Small intestine (tissue), 7 donors: Measurements from ENCODE around the gene NLRP12. TPM values are rescaled to one million over a fixed set of nuclear protein-coding genes. Genes with fewer than 3 reads are reported as not detected.

Experiments used
- DNase-seq, 2 donors: peaks; one replicate each; pipeline versions ENCODE4 v3.0.0 to v3.0.0-alpha.2; 2013
- FAIRE-seq: peaks from 2 replicates; lab custom pipeline; 2012; peaks lifted over from hg19 to GRCh38; lab: Jason Lieb, UNC
- H3K27ac ChIP-seq, 3 donors: one replicate each; pipeline ENCODE4 v1.5.1; 2013; ENCODE audit warnings: low read length in 2 of 3, mild to moderate bottlenecking in 2 of 3, control low read depth in 1 of 3, inconsistent platforms in 1 of 3, low read depth in 1 of 3, moderate library complexity in 1 of 3
- H3K27me3 ChIP-seq, 3 donors: one replicate each; pipeline ENCODE4 v1.6.1; 2013; ENCODE audit warnings: low read length in 3 of 3, inconsistent platforms in 1 of 3; ENCODE audit not compliant: control insufficient read depth in 3 of 3, insufficient read depth in 3 of 3
- H3K36me3 ChIP-seq, 3 donors: one replicate each; pipeline ENCODE4 v1.6.1; 2013; ENCODE audit warnings: low read length in 3 of 3, inconsistent platforms in 1 of 3, low read depth in 1 of 3, mild to moderate bottlenecking in 1 of 3, moderate library complexity in 1 of 3; ENCODE audit not compliant: control insufficient read depth in 3 of 3, insufficient read depth in 2 of 3
- H3K4me1 ChIP-seq, 3 donors: one replicate each; pipeline ENCODE4 v1.6.1; 2013; ENCODE audit warnings: low read length in 2 of 3, inconsistent platforms in 1 of 3, low read depth in 1 of 3, mild to moderate bottlenecking in 1 of 3, moderate library complexity in 1 of 3; ENCODE audit not compliant: control insufficient read depth in 3 of 3, insufficient read depth in 2 of 3
- H3K4me3 ChIP-seq, 3 donors: one replicate each; pipeline ENCODE4 v1.5.1; 2013; ENCODE audit warnings: low read length in 3 of 3, control low read depth in 1 of 3, inconsistent platforms in 1 of 3, low read depth in 1 of 3, mild to moderate bottlenecking in 1 of 3, moderate library complexity in 1 of 3
- H3K9me3 ChIP-seq, 2 donors: one replicate each; pipeline ENCODE4 v1.6.1; 2013; ENCODE audit warnings: low read depth in 1 of 2, low read length in 1 of 2; ENCODE audit not compliant: control insufficient read depth in 2 of 2, insufficient read depth in 1 of 2
- WGBS, 3 donors: extraction: QIAGEN DNeasy Blood & Tissue Kit; methylation state at CpG; one replicate each; pipeline ENCODE4 v1.1.7; 2013; 5-methylcytosine and 5-hydroxymethylcytosine counted together
- polyA plus RNA-seq, 4 donors: library from polyadenylated mRNA; stranded (reverse) in 3 of 4; unstranded in 1 of 4; fragments of 200-250 nt in 3 of 4; fragments of 120-200 nt in 1 of 4; gene quantifications; one replicate each; pipeline versions ENCODE4 v1.2.1 to v1.2.3, GENCODE V29; 2013
- donor health status: healthy with polysubstance abuse.
- donor health status: control.
- donor health status: control.
- donor health status: Bipolar disorder and iron deficiency.
- donor health status: healthy.

Gene NLRP12
- polyA plus RNA-seq, 4 donors = 0.06 to 0.09 TPM; not detected in 2

GRCh38 chr19:53823380-53824120 lies 564 bp downstream of the NLRP12 start:
- FAIRE-seq (no peak), DNase-seq (no peak)
- Histone ChIP-seq H3K9me3 (no peaks in the 10 kb centered on the region), H3K4me1 (no peaks in the 10 kb centered on the region), H3K27me3 (no peaks in the 10 kb centered on the region), H3K27ac (no peak overlapping the region), H3K4me3 (no peak overlapping the region), H3K36me3 (no peaks in the 10 kb centered on the region)
- WGBS, 3 donors = 77 to 81% (median 79%) methylated on average over 12 of the region's 12 CpGs

GRCh38 chr19:53819861-53820260 lies 4.3 kb downstream of the NLRP12 start:
- H3K36me3 ChIP-seq = no peaks in the 10 kb centered on the region
- no peaks in the 10 kb centered on the region for H3K4me1 ChIP-seq
- 59 to 65% (median 63%) methylated on average over 5 of the region's 5 CpGs for WGBS, 3 donors
- DNase-seq (no peak), FAIRE-seq (no peak)
- no peaks in the 10 kb centered on the region for H3K9me3 ChIP-seq
- H3K27me3 ChIP-seq = no peaks in the 10 kb centered on the region
- H3K4me3 ChIP-seq = no peak overlapping the region
- H3K27ac ChIP-seq = no peak overlapping the region

- no peak for DNase-seq
- WGBS, 3 donors = 87 to 93% (median 92%) methylated on average over 13 of the region's 13 CpGs
These were observed 5.4 kb downstream of the NLRP12 start for GRCh38 chr19:53818756-53819155.

GRCh38 chr19:53813996-53814395 lies 10.1 kb downstream of the NLRP12 start:
- no peak overlapping the region for H3K27ac ChIP-seq
- DNase-seq (no peak), FAIRE-seq (no peak)
- no peaks in the 10 kb centered on the region for H3K27me3 ChIP-seq
- WGBS, 3 donors = 67 to 71% (median 69%) methylated on average over 4 of the region's 4 CpGs
- H3K36me3 ChIP-seq = no peaks in the 10 kb centered on the region
- H3K9me3 ChIP-seq = no peaks in the 10 kb centered on the region
- H3K4me3 ChIP-seq = no peak overlapping the region
- no peaks in the 10 kb centered on the region for H3K4me1 ChIP-seq

More at GRCh38 chr19:53818756-53819155, 5.4 kb downstream of the NLRP12 start:
- H3K27ac ChIP-seq = no peak overlapping the region
- no peak for FAIRE-seq
- no peaks in the 10 kb centered on the region for H3K36me3 ChIP-seq
- no peak overlapping the region for H3K4me3 ChIP-seq
- no peaks in the 10 kb centered on the region for H3K27me3 ChIP-seq
- H3K9me3 ChIP-seq = no peaks in the 10 kb centered on the region
- H3K4me1 ChIP-seq = no peaks in the 10 kb centered on the region

GRCh38 chr19:53812335-53812734 lies 11.8 kb downstream of the NLRP12 start:
- H3K4me3 ChIP-seq = no peak overlapping the region
- no peaks in the 10 kb centered on the region for H3K4me1 ChIP-seq
- H3K9me3 ChIP-seq = no peaks in the 10 kb centered on the region
- FAIRE-seq (no peak), DNase-seq (no peak)
- 50 to 54% (median 51%) methylated on average over 7 of the region's 7 CpGs for WGBS, 3 donors
- no peaks in the 10 kb centered on the region for H3K36me3 ChIP-seq
- no peak overlapping the region for H3K27ac ChIP-seq
- no peaks in the 10 kb centered on the region for H3K27me3 ChIP-seq

- WGBS, 3 donors = 91 to 95% (median 94%) methylated on average over 21 of the region's 21 CpGs
- DNase-seq (no peak), FAIRE-seq (no peak)
- H3K27me3 ChIP-seq = no peaks in the 10 kb centered on the region
- no peaks in the 10 kb centered on the region for H3K9me3 ChIP-seq
- H3K4me3 ChIP-seq = no peak overlapping the region
- no peaks in the 10 kb centered on the region for H3K36me3 ChIP-seq
- no peak overlapping the region for H3K27ac ChIP-seq
- H3K4me1 ChIP-seq = no peaks in the 10 kb centered on the region
These were observed 13.2 kb downstream of the NLRP12 start for GRCh38 chr19:53810891-53811290.

- no peak for FAIRE-seq
- Histone ChIP-seq H3K27me3 (no peaks in the 10 kb centered on the region), H3K36me3 (no peaks in the 10 kb centered on the region), H3K4me1 (no peaks in the 10 kb centered on the region), H3K9me3 (no peaks in the 10 kb centered on the region), H3K27ac (no peak overlapping the region), H3K4me3 (no peak overlapping the region)
- DNase-seq = no peak
- WGBS, 3 donors = 79 to 85% (median 81%) methylated on average over 13 of the region's 13 CpGs
These were observed 13.9 kb downstream of the NLRP12 start for GRCh38 chr19:53810187-53810546.

GRCh38 chr19:53809518-53810186 lies 14.5 kb downstream of the NLRP12 start:
- Histone ChIP-seq H3K27ac (no peak overlapping the region), H3K9me3 (no peaks in the 10 kb centered on the region), H3K36me3 (no peaks in the 10 kb centered on the region), H3K4me3 (no peak overlapping the region), H3K4me1 (no peaks in the 10 kb centered on the region), H3K27me3 (no peaks in the 10 kb centered on the region)
- DNase-seq (no peak), FAIRE-seq (no peak)
- WGBS, 3 donors = 79 to 86% (median 82%) methylated on average over 27 to 28 of the region's 28 CpGs
